Activated T-helper 17 cell treated with anti-CD3 and anti-CD28 coated beads, Interleukin-2, amount 50 U/mL, for 72 hours (primary cell): Measurements from ENCODE around the gene FHIP1A. TPM values are rescaled to one million over a fixed set of nuclear protein-coding genes. Genes with fewer than 3 reads are reported as not detected.

Experiments used
- ATAC-seq: fragments of 150-1000 bp; cut with Tn5 transposase; replicated peaks from 2 replicates; pipeline ENCODE4 v1.10.0; 2021; ENCODE audit warnings: mild to moderate bottlenecking, moderate library complexity
- H3K27ac Mint-ChIP-seq: one replicate; pipeline ENCODE4 v1.8.0; 2022; ENCODE audit warnings: mixed read lengths
- H3K27me3 Mint-ChIP-seq: one replicate; pipeline ENCODE4 v1.8.0; 2022; ENCODE audit warnings: mixed read lengths
- H3K36me3 Mint-ChIP-seq: one replicate; pipeline ENCODE4 v1.8.0; 2022; ENCODE audit warnings: low read depth, mild to moderate bottlenecking, mixed read lengths
- H3K4me1 Mint-ChIP-seq: one replicate; pipeline ENCODE4 v1.8.0; 2022; ENCODE audit warnings: mixed read lengths
- H3K4me3 Mint-ChIP-seq: one replicate; pipeline ENCODE4 v1.8.0; 2022; ENCODE audit warnings: mild to moderate bottlenecking, mixed read lengths
- H3K9me3 Mint-ChIP-seq: one replicate; pipeline ENCODE4 v1.8.0; 2022; ENCODE audit warnings: mixed read lengths
- total RNA-seq, 2 donors: library from RNA; stranded (reverse); gene quantifications; one replicate each; pipeline ENCODE4 v1.2.3, GENCODE V29; 2022

The FHIP1A gene
- total RNA-seq, 2 donors from 2014 or later: 3.1 TPM; not detected in 1

- Mint-ChIP-seq H3K4me3 (no peak overlapping the region), H3K27ac (no peak overlapping the region), H3K27me3 (peaks cover 9% of the 10 kb centered on the region), H3K4me1 (no peaks in the 10 kb centered on the region), H3K36me3 (no peaks in the 10 kb centered on the region), H3K9me3 (no peaks in the 10 kb centered on the region)
- ATAC-seq: no peak
These were observed 21.1 kb downstream of the FHIP1A start for GRCh38 chr4:151429957-151430570.

GRCh38 chr4:151430740-151431457 lies 21.9 kb downstream of the FHIP1A start:
- peaks cover 8% of the 10 kb centered on the region for H3K27me3 Mint-ChIP-seq
- ATAC-seq: no peak
- no peak overlapping the region for H3K4me3 Mint-ChIP-seq
- no peaks in the 10 kb centered on the region for H3K4me1 Mint-ChIP-seq
- no peaks in the 10 kb centered on the region for H3K36me3 Mint-ChIP-seq
- H3K27ac Mint-ChIP-seq: no peak overlapping the region
- H3K9me3 Mint-ChIP-seq: no peaks in the 10 kb centered on the region

- no peak overlapping the region for H3K27ac Mint-ChIP-seq
- no peak for ATAC-seq
- H3K4me1 Mint-ChIP-seq: no peaks in the 10 kb centered on the region
- H3K4me3 Mint-ChIP-seq: no peak overlapping the region
- peaks cover 8% of the 10 kb centered on the region for H3K27me3 Mint-ChIP-seq
- H3K36me3 Mint-ChIP-seq: no peaks in the 10 kb centered on the region
- no peaks in the 10 kb centered on the region for H3K9me3 Mint-ChIP-seq
These were observed 22.8 kb downstream of the FHIP1A start for GRCh38 chr4:151431728-151432127.

- ATAC-seq: no peak
- H3K36me3 Mint-ChIP-seq: no peaks in the 10 kb centered on the region
- peaks cover 8% of the 10 kb centered on the region for H3K27me3 Mint-ChIP-seq
- no peaks in the 10 kb centered on the region for H3K9me3 Mint-ChIP-seq
- H3K4me3 Mint-ChIP-seq: no peak overlapping the region
- H3K27ac Mint-ChIP-seq: no peak overlapping the region
- H3K4me1 Mint-ChIP-seq: no peaks in the 10 kb centered on the region
These were observed 23.7 kb downstream of the FHIP1A start for GRCh38 chr4:151432654-151433053.

GRCh38 chr4:151434183-151434860 lies 25.3 kb downstream of the FHIP1A start:
- Mint-ChIP-seq H3K27me3 (peaks cover 3% of the 10 kb centered on the region), H3K4me1 (no peaks in the 10 kb centered on the region), H3K9me3 (no peaks in the 10 kb centered on the region), H3K36me3 (no peaks in the 10 kb centered on the region), H3K4me3 (no peak overlapping the region), H3K27ac (no peak overlapping the region)
- ATAC-seq: no peak

GRCh38 chr4:151436093-151436518 lies 27.1 kb downstream of the FHIP1A start:
- Mint-ChIP-seq H3K27me3 (peaks cover 3% of the 10 kb centered on the region), H3K4me3 (no peak overlapping the region), H3K9me3 (no peaks in the 10 kb centered on the region), H3K27ac (no peak overlapping the region), H3K36me3 (no peaks in the 10 kb centered on the region), H3K4me1 (no peaks in the 10 kb centered on the region)
- no peak for ATAC-seq

GRCh38 chr4:151437505-151437904 lies 28.5 kb downstream of the FHIP1A start:
- no peak overlapping the region for H3K4me3 Mint-ChIP-seq
- H3K27ac Mint-ChIP-seq: no peak overlapping the region
- no peaks in the 10 kb centered on the region for H3K36me3 Mint-ChIP-seq
- H3K4me1 Mint-ChIP-seq: no peaks in the 10 kb centered on the region
- peaks cover 3% of the 10 kb centered on the region for H3K27me3 Mint-ChIP-seq
- no peak for ATAC-seq
- no peaks in the 10 kb centered on the region for H3K9me3 Mint-ChIP-seq

- Mint-ChIP-seq H3K27ac (no peak overlapping the region), H3K4me1 (no peaks in the 10 kb centered on the region), H3K4me3 (no peak overlapping the region), H3K9me3 (no peaks in the 10 kb centered on the region), H3K27me3 (no peaks in the 10 kb centered on the region), H3K36me3 (no peaks in the 10 kb centered on the region)
- no peak for ATAC-seq
These were observed 29.2 kb downstream of the FHIP1A start for GRCh38 chr4:151438154-151438553.

- peaks cover 7% of the 10 kb centered on the region for H3K27me3 Mint-ChIP-seq
- no peaks in the 10 kb centered on the region for H3K4me1 Mint-ChIP-seq
- no peak for ATAC-seq
- H3K4me3 Mint-ChIP-seq: no peak overlapping the region
- no peaks in the 10 kb centered on the region for H3K36me3 Mint-ChIP-seq
- no peaks in the 10 kb centered on the region for H3K9me3 Mint-ChIP-seq
- no peak overlapping the region for H3K27ac Mint-ChIP-seq
These were observed 30.3 kb downstream of the FHIP1A start for GRCh38 chr4:151439320-151439719.

GRCh38 chr4:151442002-151442401 lies 33.0 kb downstream of the FHIP1A start:
- Mint-ChIP-seq H3K4me1 (no peaks in the 10 kb centered on the region), H3K4me3 (no peak overlapping the region), H3K27me3 (peaks cover 12% of the 10 kb centered on the region), H3K9me3 (no peaks in the 10 kb centered on the region), H3K36me3 (no peaks in the 10 kb centered on the region), H3K27ac (no peak overlapping the region)
- no peak for ATAC-seq

GRCh38 chr4:151443247-151443646 lies 34.3 kb downstream of the FHIP1A start:
- no peak overlapping the region for H3K27ac Mint-ChIP-seq

GRCh38 chr4:151443752-151444151 lies 34.8 kb downstream of the FHIP1A start:
- ATAC-seq: no peak
- Mint-ChIP-seq H3K36me3 (no peaks in the 10 kb centered on the region), H3K27ac (no peak overlapping the region), H3K4me1 (no peaks in the 10 kb centered on the region), H3K4me3 (no peak overlapping the region), H3K9me3 (no peaks in the 10 kb centered on the region), H3K27me3 (peaks cover 12% of the 10 kb centered on the region)

More at GRCh38 chr4:151443247-151443646, 34.3 kb downstream of the FHIP1A start:
- no peak for ATAC-seq
- H3K36me3 Mint-ChIP-seq: no peaks in the 10 kb centered on the region
- H3K9me3 Mint-ChIP-seq: no peaks in the 10 kb centered on the region
- H3K4me3 Mint-ChIP-seq: no peak overlapping the region
- peaks cover 12% of the 10 kb centered on the region for H3K27me3 Mint-ChIP-seq
- H3K4me1 Mint-ChIP-seq: no peaks in the 10 kb centered on the region

- Mint-ChIP-seq H3K27me3 (peaks cover 12% of the 10 kb centered on the region), H3K36me3 (no peaks in the 10 kb centered on the region), H3K4me3 (no peak overlapping the region), H3K27ac (no peak overlapping the region), H3K4me1 (no peaks in the 10 kb centered on the region), H3K9me3 (no peaks in the 10 kb centered on the region)
- no peak for ATAC-seq
These were observed 37.2 kb downstream of the FHIP1A start for GRCh38 chr4:151446208-151446607.

GRCh38 chr4:151454513-151454912 lies 45.5 kb downstream of the FHIP1A start:
- ATAC-seq: no peak
- H3K27me3 Mint-ChIP-seq: peaks cover under 1% of the 10 kb centered on the region
- H3K27ac Mint-ChIP-seq: no peak overlapping the region
- H3K36me3 Mint-ChIP-seq: no peaks in the 10 kb centered on the region
- no peak overlapping the region for H3K4me3 Mint-ChIP-seq
- no peaks in the 10 kb centered on the region for H3K4me1 Mint-ChIP-seq
- no peaks in the 10 kb centered on the region for H3K9me3 Mint-ChIP-seq

- no peak overlapping the region for H3K4me3 Mint-ChIP-seq
- H3K9me3 Mint-ChIP-seq: no peaks in the 10 kb centered on the region
- no peak overlapping the region for H3K27ac Mint-ChIP-seq
- H3K27me3 Mint-ChIP-seq: peaks cover 3% of the 10 kb centered on the region
- ATAC-seq: no peak
- no peaks in the 10 kb centered on the region for H3K4me1 Mint-ChIP-seq
- no peaks in the 10 kb centered on the region for H3K36me3 Mint-ChIP-seq
These were observed 46.2 kb downstream of the FHIP1A start for GRCh38 chr4:151455212-151455611.
